Adipose tissue (tissue), 3 donors: ENCODE measurements around the gene FGF4. TPM values are rescaled to one million over a fixed set of nuclear protein-coding genes. Genes with fewer than 3 reads are reported as not detected.

Experiments used
- H3K27ac ChIP-seq: one replicate; pipeline ENCODE4 v1.5.1; 2013; ENCODE audit warnings: low read depth, low read length
- WGBS, 3 donors: extraction: QIAGEN DNeasy Blood & Tissue Kit; methylation state at CpG; one replicate each; pipeline ENCODE4 v1.1.7; 2013; 5-methylcytosine and 5-hydroxymethylcytosine counted together
- polyA plus RNA-seq, 3 donors: library from polyadenylated mRNA; stranded (reverse); fragments of 200-250 nt; gene quantifications; one replicate each; pipeline ENCODE4 v1.2.3, GENCODE V29; 2013
- donor health status: healthy with polysubstance abuse.
- donor health status: Bipolar disorder and iron deficiency.
- donor health status: healthy.

The FGF4 gene
- not detected for polyA plus RNA-seq

DNA sequence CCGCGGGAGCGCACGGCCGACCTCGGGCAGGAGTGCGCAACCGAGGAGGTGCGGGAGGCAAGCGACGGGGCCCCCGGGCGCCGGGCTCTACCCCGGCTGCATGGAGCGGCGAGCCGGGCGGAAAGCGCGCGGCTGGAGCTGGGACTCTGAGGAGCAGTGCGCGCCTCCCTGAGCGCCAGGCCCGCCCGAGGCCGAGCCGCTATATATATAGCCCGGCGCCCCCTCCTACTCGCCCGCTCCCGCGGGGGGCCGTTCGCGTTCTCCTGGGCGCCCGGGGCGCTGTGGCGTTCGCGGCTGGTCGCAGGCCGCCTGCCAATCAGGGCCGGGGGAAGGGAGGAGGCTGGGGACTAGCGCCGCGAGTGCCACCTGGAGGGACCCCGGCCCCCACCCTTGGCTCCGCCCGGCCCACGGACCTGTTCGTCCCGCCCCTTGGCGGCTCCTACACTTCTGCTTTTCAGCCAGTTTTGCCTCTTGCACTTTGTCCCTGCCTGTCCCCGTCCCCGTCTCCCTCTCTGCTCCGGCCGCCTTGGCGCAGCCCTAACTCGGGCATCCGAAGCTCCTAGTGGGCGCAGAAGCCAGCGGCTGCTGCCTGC is at the start of gene FGF4:
TSS of gene FGF4 (minus strand) at position 179 of the 593 bp plus-strand sequence. CDS start 257 bp downstream, outside the sequence.
- no peak within 1 kb of the TSS for H3K27ac ChIP-seq
- WGBS, 3 donors, result 3 to 4% (median 3%) methylated on average over 43 to 66 of the region's 66 CpGs

- 47 to 58% (median 57%) methylated on average over 6 of the region's 6 CpGs for WGBS, 3 donors
- H3K27ac ChIP-seq, result no peak overlapping the region
Measured at GRCh38 chr11:69823641-69824265, 48.6 kb upstream of the FGF4 start.

- WGBS, 3 donors, result 65 to 69% (median 68%) methylated on average over 15 of the region's 15 CpGs
- no peak overlapping the region for H3K27ac ChIP-seq
Measured at GRCh38 chr11:69822676-69823494, 47.7 kb upstream of the FGF4 start.

- no peak overlapping the region for H3K27ac ChIP-seq
- WGBS, 3 donors, result 67 to 71% (median 71%) methylated on average over 17 of the region's 17 CpGs
Measured at GRCh38 chr11:69821511-69822040, 46.4 kb upstream of the FGF4 start.

GRCh38 chr11:69820441-69820840 is 45.3 kb upstream of the FGF4 start:
- H3K27ac ChIP-seq, result no peak overlapping the region
- 60 to 80% (median 76%) methylated on average over 5 of the region's 5 CpGs for WGBS, 3 donors

DNA sequence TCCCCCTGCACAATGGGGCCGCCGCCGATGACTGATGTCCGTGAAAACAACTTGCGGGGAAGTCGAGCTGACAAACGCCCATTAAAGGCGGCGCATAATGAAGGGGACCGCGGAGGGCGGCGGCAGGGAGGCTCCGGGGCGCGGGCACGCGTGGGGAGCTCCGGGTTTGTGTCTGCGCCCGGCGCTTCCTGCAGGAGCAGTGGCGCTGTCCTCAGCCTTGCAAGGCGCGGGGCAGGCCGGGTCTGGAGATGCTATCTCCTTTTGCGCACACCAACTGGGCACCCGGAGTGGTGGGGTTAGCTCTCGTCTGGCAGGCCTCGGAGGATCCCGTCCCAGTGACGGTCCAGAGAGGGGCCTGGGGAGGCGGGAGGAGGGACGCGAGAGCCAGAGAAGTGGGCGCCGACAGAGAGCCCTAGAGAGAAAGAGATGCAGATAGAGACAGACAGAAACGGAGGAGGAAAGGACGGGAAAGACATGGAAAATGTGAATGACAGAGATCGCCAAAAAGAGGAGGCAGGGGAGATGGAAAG is 44.5 kb upstream of the FGF4 start:
- 2% methylated on average over 39 to 40 of the region's 40 CpGs for WGBS, 3 donors
- H3K27ac ChIP-seq, result no peak overlapping the region

- no peak within 1 kb of the TSS for H3K27ac ChIP-seq
- WGBS, 3 donors, result 1 to 3% (median 2%) methylated on average over 96 to 105 of the region's 105 CpGs
Measured at GRCh38 chr11:69818603-69819441, 43.7 kb upstream of the FGF4 start, which contains the start of gene FGF3. Gene FGF3, minus strand, starts transcription at chr11:69819416. Its CDS starts 483 bp downstream, at chr11:69818933.

DNA sequence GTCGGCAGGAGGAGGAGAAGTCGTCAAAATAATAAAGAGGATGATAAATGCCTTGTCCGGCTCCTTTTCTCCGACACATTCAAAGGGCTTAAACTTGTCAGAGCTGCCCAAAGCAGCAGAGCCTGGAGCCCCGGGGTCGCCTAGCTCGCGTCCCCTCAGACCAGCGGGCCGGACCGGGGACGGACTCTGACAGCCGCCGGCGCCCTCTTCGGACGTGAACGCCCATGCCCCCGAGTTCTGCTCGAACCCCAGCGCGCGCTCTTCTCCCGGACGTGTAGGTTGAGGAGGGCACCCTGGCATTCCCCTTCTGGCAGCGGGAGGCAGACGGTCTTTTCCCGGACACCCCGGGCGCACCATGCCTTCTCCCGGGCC is 43.1 kb upstream of the FGF4 start:
- 1 to 2% (median 1%) methylated on average over 28 to 31 of the region's 31 CpGs for WGBS, 3 donors
- H3K27ac ChIP-seq, result no peak overlapping the region

DNA sequence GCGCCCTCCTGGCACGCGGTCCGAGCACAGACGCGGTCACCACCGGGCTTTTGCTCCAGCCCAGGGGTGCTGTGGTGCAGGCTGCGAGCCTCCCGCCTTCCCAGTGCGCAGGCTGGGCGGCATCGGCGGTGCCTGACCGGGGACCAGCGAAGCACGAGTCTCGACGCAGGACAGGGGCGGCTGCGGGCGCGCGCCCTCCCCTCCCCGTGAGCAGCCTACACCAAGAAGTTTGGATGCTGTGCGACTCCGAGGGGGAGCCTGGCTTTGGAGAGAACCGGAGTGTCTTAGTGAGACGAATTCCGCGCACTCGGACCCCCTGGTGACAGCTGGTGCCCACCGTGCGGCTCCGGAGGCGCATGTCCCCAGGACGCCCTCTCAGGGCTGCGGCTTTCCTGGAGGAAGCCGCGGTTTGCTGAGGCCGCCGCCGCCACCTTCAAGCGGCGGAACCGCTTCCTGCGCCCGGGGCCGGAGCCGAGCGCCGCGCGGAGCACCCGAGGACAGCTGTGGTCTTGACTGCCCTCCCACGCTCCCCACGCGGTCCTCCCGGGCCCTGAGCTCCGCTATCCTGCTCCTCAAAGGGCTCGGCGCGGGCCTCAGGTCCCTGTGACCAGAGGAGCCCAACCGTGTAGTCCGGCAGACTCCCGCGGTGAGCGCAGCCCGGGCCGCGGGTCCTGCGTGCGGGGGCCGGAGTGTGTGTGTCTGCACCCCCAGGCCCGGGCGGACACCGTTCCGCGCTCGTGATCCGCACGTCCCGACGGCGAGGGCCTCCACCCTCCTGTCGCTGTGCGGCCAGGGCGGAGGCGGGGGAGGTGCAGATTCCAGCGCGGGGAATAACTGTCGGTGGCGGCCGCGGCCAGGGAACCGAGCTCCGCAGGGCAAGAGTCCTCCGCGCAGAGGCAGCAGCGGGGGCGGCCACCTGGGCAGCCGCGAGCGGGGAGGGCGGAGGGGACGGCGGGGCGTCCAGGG is 42.4 kb upstream of the FGF4 start:
- WGBS, 3 donors, result 1% methylated on average over 97 to 107 of the region's 107 CpGs
- no peak overlapping the region for H3K27ac ChIP-seq

DNA sequence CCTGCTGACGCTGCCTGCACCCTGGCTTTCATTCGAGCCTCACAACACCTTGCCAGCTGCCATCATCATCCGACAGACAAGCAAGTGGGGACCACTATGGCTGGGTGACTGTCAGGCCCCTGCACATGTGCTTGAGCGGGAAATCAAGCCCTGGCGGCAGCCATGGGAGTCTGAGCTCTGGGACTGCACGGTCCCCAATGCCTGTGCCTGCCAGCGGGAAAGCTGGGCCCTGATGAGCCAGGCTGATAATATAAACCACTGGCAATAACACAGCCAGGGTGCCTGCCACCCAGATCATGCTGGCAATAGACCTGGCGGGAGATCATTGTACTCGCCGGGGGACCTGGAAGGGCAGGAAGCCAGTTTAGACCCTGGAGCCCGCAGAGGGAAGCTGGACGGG is 41.5 kb upstream of the FGF4 start:
- WGBS, 3 donors, result 14 to 25% (median 22%) methylated on average over 12 of the region's 12 CpGs

DNA sequence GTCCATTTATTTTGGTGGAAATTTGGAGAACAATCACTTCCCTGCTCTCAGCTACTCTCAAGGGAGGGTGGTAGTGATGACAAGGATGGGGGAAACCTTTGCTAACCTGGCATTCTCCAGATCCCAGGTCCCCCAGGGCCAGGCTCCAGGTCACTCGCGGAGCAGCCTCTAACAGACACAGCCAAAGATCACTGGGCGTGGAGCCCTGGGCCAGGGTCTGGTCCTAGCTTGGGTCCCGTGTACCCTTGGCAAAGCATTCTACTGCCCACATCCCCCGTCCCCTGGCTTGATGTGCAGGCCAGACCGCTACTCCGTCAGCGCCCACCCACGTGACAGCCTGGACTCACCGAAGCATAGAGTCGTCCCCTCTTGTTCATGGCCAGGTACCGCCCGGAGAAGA is 40.8 kb upstream of the FGF4 start:
- H3K27ac ChIP-seq, result no peak overlapping the region
- WGBS, 3 donors, result 80 to 84% (median 82%) methylated on average over 13 of the region's 13 CpGs

More for the DNA sequence above, 41.5 kb upstream of the FGF4 start:
- H3K27ac ChIP-seq, result no peak overlapping the region

GRCh38 chr11:69814902-69815301 is 39.8 kb upstream of the FGF4 start:
- H3K27ac ChIP-seq, result no peak overlapping the region

- no peak overlapping the region for H3K27ac ChIP-seq
- WGBS, 3 donors, result 77 to 87% (median 87%) methylated on average over 7 of the region's 7 CpGs
Measured at GRCh38 chr11:69814411-69814810, 39.3 kb upstream of the FGF4 start.

GRCh38 chr11:69813839-69814238 is 38.7 kb upstream of the FGF4 start:
- H3K27ac ChIP-seq, result no peak overlapping the region
- 78 to 90% (median 85%) methylated on average over 2 of the region's 2 CpGs for WGBS, 3 donors

DNA sequence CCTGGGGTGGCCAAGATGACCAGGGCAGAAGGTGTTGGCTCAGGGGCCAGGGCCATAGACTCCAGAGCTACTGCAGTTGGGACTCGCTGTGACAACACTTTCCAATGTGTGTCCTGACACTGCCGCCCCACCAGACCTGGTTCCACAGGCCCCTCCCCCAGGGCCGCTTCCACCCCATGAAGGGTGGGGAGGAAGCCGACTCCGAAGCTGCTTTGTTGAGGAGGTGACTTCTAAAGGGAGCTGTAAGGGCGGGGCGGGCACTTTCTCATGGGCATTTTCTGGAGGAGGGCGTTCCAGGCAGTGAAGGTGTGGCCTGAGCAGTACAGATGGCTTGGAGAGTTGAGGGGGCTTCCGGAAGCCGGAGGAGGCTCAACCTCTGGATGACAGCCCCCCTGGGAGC is 37.8 kb upstream of the FGF4 start:
- 66 to 80% (median 75%) methylated on average over 10 of the region's 10 CpGs for WGBS, 3 donors

DNA sequence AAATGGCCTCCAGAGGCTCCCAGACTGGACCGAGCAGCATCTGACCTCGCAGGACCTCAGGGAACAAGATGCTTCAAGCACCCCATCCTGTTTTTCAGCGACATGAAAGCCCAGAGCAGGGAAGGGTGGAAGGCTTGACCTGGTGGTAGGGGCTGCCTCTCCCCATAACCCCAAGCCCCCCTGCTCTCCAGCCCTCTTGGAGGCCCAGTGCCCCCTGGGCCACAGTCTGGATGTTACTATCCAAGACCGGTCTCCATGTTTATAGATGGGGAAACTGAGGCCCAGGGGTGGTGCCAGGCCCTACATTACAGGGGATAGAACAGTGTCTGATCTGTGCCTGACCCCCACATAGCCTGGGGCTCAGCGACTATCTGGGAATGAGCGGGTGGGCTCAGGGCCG is 37.1 kb upstream of the FGF4 start:
- H3K27ac ChIP-seq, result no peak overlapping the region
- WGBS, 3 donors, result 83 to 87% (median 84%) methylated on average over 7 of the region's 7 CpGs

More for the DNA sequence above, 37.8 kb upstream of the FGF4 start:
- no peak overlapping the region for H3K27ac ChIP-seq

DNA sequence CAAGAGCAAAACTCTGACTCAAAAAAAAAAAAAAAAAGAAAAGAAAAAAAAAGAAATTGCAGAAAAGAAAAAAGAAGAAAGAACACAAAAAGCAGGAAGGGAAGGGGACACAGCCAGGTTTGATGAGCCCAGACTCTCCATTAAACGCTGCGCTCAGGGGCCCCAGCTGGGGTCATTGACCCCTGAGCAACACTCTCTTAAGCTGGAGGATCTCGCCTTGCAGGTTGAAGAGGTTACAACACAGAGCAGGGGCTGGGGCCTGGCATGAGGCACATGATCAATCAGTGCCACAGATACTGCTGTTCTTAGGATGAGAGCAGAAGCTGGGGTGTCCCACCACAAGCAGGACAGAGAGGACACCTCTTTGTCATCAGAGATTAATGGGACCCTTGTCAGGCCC is 36.3 kb upstream of the FGF4 start:
- WGBS, 3 donors, result 37 to 50% (median 44%) methylated on average over 3 of the region's 3 CpGs
- H3K27ac ChIP-seq, result no peak overlapping the region
